Measurements from ENCODE around the gene BPTF.

DNA sequence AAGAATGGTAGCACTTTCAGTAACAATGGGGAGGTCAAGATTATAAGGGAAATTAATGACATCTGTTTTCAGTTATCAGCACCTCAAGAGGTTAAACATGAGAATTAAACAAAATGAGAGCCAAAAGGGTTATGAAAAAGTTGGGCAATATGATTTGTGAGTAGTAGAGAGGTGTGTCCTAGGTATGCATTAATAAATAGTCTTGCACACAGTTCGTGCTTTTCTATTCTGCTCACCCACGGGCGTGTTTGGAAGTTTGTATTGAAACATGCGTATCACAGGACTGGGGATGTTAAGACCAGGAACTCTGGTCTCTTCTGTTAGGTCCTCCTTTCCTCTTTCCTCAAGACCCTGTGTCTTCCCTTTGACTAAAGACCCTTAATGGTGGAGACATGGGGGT is 6.0 kb downstream of the BPTF start:
- TF ChIP-seq EZH2 (IDR thresholded peaks at IDR 0.05; ENCODE audit: insufficient read depth, poor library complexity, severe bottlenecking) (no peak), EZH2phosphoT487 (IDR thresholded peaks at IDR 0.05; ENCODE audit: insufficient read depth, low read depth) (no peak)

Data from GM23248 (cell line).